Mesodermal cell (in vitro differentiated cells): ENCODE data around the gene TTC3.

Experiments
- H3K27ac ChIP-seq: 2 replicates; pipeline ENCODE4 v1.7.0; 2013; ENCODE audit warnings: mild to moderate bottlenecking, low read depth, low read length, moderate library complexity; ENCODE audit not compliant: severe bottlenecking
- H3K36me3 ChIP-seq: 2 replicates; pipeline ENCODE4 v1.7.1; 2013; ENCODE audit warnings: mild to moderate bottlenecking, low read length, moderate library complexity; ENCODE audit not compliant: control insufficient read depth, insufficient read depth
- H3K4me1 ChIP-seq: one replicate; pipeline ENCODE4 v1.7.1; 2013; ENCODE audit warnings: mild to moderate bottlenecking, low read length; ENCODE audit not compliant: insufficient read depth, control insufficient read depth, poor library complexity, severe bottlenecking
- H3K4me3 ChIP-seq: 2 replicates; pipeline ENCODE4 v1.7.0; 2013; ENCODE audit warnings: low read length, control low read depth, mild to moderate bottlenecking; ENCODE audit not compliant: insufficient read depth, poor library complexity, severe bottlenecking; ENCODE audit errors: extremely low read depth
- H3K9me3 ChIP-seq: 2 replicates; pipeline ENCODE4 v1.7.1; 2013; ENCODE audit warnings: mild to moderate bottlenecking, low read length, moderate library complexity; ENCODE audit not compliant: control insufficient read depth
- WGBS, 2 experiments: methylation state at CpG; one replicate each; pipeline ENCODE4 v1.1.5; 2013; ENCODE audit warnings: missing lambda C conversion rate in 2 of 2; ENCODE audit not compliant: insufficient coverage in 2 of 2; 5-methylcytosine and 5-hydroxymethylcytosine counted together

TTC3 gene

GRCh38 chr21:37059181-37059580 is 13.9 kb upstream of the TTC3 start:
- no peaks in the 10 kb centered on the region for H3K9me3 ChIP-seq
- H3K36me3 ChIP-seq, result no peaks in the 10 kb centered on the region
- no peak overlapping the region for H3K27ac ChIP-seq
- WGBS, 2 experiments, result 87 to 90% methylated on average over 2 to 3 of the region's 5 CpGs
- H3K4me3 ChIP-seq, result no peak overlapping the region
- peaks cover 20% of the 10 kb centered on the region for H3K4me1 ChIP-seq

DNA sequence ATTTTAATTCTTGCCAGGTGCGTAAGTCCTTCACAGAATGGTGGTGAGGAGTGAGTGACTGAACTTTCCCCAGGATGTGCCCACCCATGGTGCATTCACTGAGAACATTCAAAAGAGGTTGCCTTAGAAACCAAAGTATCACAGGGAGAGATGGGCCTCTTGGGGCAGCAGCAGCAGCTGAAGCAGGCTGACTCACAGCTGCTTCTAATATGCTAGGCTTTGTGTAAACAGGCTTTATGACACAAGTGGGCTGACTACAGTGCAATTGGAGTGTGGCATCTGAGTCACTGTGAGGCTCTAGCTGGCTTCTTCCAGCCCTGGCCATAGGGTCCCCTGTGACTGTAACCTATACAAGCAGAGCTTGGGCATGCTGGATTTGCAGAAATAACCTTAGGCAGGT is 12.8 kb upstream of the TTC3 start:
- H3K4me3 ChIP-seq, result no peak overlapping the region
- peaks cover 24% of the 10 kb centered on the region for H3K4me1 ChIP-seq
- peaks cover 3% of the 10 kb centered on the region for H3K36me3 ChIP-seq
- peak overlapping the region; percentile 80 for H3K27ac ChIP-seq
- no peaks in the 10 kb centered on the region for H3K9me3 ChIP-seq
- WGBS, 2 experiments, result 45 to 89% methylated on average over 1 of the region's 1 CpG

GRCh38 chr21:37061926-37062592 is 11.0 kb upstream of the TTC3 start:
- WGBS, 2 experiments, result 84 to 89% methylated on average over 5 to 6 of the region's 7 CpGs
- Histone ChIP-seq H3K27ac (no peak overlapping the region), H3K36me3 (peaks cover 6% of the 10 kb centered on the region), H3K9me3 (no peaks in the 10 kb centered on the region), H3K4me1 (peaks cover 24% of the 10 kb centered on the region), H3K4me3 (no peak overlapping the region)

DNA sequence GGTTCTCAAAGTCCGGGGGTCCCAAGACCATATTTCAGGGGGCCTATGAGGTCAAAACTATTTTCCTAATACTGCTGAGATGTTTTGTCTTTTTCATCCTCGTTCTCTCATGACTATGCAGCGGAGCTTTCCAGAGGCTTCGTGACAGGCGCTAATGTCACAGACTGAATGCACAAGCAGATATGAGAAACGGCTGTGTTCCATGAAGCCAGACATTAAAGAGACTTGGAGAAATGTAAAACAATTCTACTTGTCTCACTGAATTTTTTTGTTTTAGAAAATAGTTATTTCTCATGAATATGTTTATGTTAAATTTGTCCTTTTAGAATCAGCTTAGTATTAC is 10.5 kb upstream of the TTC3 start:
- Histone ChIP-seq H3K4me1 (peaks cover 24% of the 10 kb centered on the region), H3K9me3 (no peaks in the 10 kb centered on the region), H3K27ac (no peak overlapping the region), H3K36me3 (peaks cover 6% of the 10 kb centered on the region), H3K4me3 (no peak overlapping the region)
- WGBS, 2 experiments, result 93 to 100% methylated on average over 5 to 6 of the region's 6 CpGs

GRCh38 chr21:37063433-37063832 is 9.6 kb upstream of the TTC3 start:
- peaks cover 24% of the 10 kb centered on the region for H3K4me1 ChIP-seq
- 100% methylated on average over 1 of the region's 1 CpG; no CpG with 5 or more reads in 1 of the 2 experiments for WGBS, 2 experiments

DNA sequence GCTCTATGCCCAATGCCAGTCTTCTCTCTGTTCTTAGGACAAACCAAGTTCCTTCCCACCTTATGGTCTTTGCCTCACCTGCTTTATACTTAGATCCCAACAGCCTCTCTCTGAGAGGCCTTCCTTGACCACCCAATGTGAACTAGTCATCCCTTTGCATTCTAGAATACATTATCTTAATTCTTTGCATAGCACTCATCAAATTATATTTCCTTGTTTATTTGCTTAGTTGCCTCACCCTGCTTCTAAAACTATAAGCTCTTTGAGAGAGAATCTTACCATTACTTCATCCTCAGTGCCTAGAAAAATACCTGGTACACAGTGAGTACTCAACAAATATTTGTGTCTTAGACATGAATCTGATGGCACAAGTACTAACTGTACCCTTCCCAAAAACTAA is 8.2 kb upstream of the TTC3 start:
- H3K4me3 ChIP-seq, result no peak overlapping the region
- H3K4me1 ChIP-seq, result peaks cover 24% of the 10 kb centered on the region
- H3K27ac ChIP-seq, result no peak overlapping the region
- peaks cover 12% of the 10 kb centered on the region for H3K36me3 ChIP-seq
- no peaks in the 10 kb centered on the region for H3K9me3 ChIP-seq

More at GRCh38 chr21:37063433-37063832, 9.6 kb upstream of the TTC3 start:
- Histone ChIP-seq H3K36me3 (peaks cover 7% of the 10 kb centered on the region), H3K9me3 (no peaks in the 10 kb centered on the region), H3K4me3 (no peak overlapping the region), H3K27ac (no peak overlapping the region)

DNA sequence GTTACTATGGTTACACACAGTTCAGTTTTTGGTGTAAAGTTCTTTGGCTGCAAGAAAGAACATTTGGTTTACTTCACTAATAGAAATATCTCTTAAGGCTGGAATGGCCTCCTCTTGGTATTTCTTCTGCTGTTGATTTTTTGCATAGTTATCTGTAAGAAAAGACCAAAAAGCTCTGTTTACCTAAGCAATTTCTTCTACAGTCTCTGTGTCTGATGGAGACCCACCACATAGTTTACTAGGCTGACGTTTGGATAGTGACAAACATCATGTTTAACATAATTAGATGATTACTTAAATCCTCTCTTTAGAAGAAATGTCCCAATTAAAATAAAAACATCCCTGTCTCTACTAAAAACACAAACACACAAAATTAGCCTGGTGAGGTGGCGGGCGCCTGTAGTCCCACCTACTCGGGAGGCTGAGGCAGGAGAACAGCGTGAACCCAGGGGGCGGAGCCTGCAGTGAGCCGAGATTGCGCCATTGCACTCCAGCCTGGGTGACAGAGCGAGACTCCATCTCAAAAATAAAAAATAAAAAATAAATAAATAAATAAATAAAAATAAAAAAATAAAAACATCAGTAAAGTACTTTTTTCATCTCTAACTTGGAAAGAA is 7.4 kb upstream of the TTC3 start:
- peaks cover 12% of the 10 kb centered on the region for H3K36me3 ChIP-seq
- 80 to 92% methylated on average over 2 to 4 of the region's 9 CpGs for WGBS, 2 experiments
- no peak overlapping the region for H3K27ac ChIP-seq

GRCh38 chr21:37071561-37072273 is 1.3 kb upstream of the TTC3 start:
- Histone ChIP-seq H3K27ac (peak overlapping the region; percentile 97), H3K9me3 (no peaks in the 10 kb centered on the region), H3K36me3 (peaks cover 6% of the 10 kb centered on the region), H3K4me1 (peaks cover 5% of the 10 kb centered on the region), H3K4me3 (peak overlapping the region; percentile 93)
- WGBS, 2 experiments, result 65 to 73% methylated on average over 5 to 10 of the region's 12 CpGs

More for the DNA sequence above, 7.4 kb upstream of the TTC3 start:
- H3K4me1 ChIP-seq, result peaks cover 18% of the 10 kb centered on the region
- H3K9me3 ChIP-seq, result no peaks in the 10 kb centered on the region
- no peak overlapping the region for H3K4me3 ChIP-seq

GRCh38 chr21:37072274-37072987 is 623 bp upstream of the TTC3 start:
- H3K4me3 ChIP-seq, result peak overlapping the region; percentile 93
- peak overlapping the region; percentile 97 for H3K27ac ChIP-seq
- peaks cover 6% of the 10 kb centered on the region for H3K36me3 ChIP-seq
- no peaks in the 10 kb centered on the region for H3K9me3 ChIP-seq
- peaks cover 5% of the 10 kb centered on the region for H3K4me1 ChIP-seq
- 1 to 2% methylated on average over 33 to 43 of the region's 54 CpGs for WGBS, 2 experiments

GRCh38 chr21:37073417-37074196 is 553 bp downstream of the TTC3 start:
- Histone ChIP-seq H3K27ac (peak overlapping the region; percentile 97), H3K4me1 (peaks cover 5% of the 10 kb centered on the region), H3K4me3 (peak overlapping the region; percentile 93), H3K36me3 (peaks cover 3% of the 10 kb centered on the region), H3K9me3 (no peaks in the 10 kb centered on the region)
- 1% methylated on average over 49 to 55 of the region's 70 CpGs for WGBS, 2 experiments
